ENCODE measurements around the gene TMEM198.

DNA sequence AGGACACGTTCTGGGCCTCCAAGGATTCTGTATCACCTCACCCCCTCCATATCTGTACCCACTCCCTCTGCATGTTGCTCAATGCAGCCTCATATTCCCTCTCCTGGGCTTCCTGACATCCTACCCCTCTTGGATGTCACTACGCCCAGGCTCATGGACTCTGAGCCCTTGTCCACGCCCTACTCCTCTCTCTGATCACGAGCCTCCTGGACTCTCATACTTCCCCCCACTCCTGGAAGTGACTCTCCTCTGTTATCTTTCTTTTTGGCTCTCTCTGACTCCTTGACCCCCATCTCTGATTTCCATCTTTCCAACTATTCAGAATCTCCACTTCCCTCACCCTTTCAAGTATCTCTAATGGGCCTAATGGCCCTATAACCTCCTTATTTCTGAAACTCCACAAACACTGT is 2.1 kb downstream of the TMEM198 start:
- TF ChIP-seq, protein P1, sequence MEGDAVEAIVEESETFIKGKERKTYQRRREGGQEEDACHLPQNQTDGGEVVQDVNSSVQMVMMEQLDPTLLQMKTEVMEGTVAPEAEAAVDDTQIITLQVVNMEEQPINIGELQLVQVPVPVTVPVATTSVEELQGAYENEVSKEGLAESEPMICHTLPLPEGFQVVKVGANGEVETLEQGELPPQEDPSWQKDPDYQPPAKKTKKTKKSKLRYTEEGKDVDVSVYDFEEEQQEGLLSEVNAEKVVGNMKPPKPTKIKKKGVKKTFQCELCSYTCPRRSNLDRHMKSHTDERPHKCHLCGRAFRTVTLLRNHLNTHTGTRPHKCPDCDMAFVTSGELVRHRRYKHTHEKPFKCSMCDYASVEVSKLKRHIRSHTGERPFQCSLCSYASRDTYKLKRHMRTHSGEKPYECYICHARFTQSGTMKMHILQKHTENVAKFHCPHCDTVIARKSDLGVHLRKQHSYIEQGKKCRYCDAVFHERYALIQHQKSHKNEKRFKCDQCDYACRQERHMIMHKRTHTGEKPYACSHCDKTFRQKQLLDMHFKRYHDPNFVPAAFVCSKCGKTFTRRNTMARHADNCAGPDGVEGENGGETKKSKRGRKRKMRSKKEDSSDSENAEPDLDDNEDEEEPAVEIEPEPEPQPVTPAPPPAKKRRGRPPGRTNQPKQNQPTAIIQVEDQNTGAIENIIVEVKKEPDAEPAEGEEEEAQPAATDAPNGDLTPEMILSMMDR (IDR thresholded peaks at IDR 0.05): no peak
- no peak for TF ChIP-seq POLR2A (IDR thresholded peaks at IDR 0.05)

Data from right lobe of liver (tissue), 4 donors.